WI38 (cell line): ENCODE data around the gene NKRF.

ENCODE experiments used
- H3K4me3 ChIP-seq: 2 replicates; pipeline ENCODE4 v1.5.1; 2011; ENCODE audit warnings: low read depth, mild to moderate bottlenecking, control low read depth, low read length
- CTCF ChIP-seq: IDR thresholded peaks from 2 replicates; pipeline ENCODE4 v1.5.1; 2012; ENCODE audit warnings: low read depth, mild to moderate bottlenecking, control low read depth, low read length

NKRF gene

GRCh38 chrX:119549327-119550016 lies 56.8 kb downstream of the NKRF start:
- TF ChIP-seq CTCF, result no peak
- no peak overlapping the region for H3K4me3 ChIP-seq

GRCh38 chrX:119541188-119541587 lies 65.0 kb downstream of the NKRF start:
- no peak for TF ChIP-seq CTCF
- H3K4me3 ChIP-seq, result no peak overlapping the region

- no peak for TF ChIP-seq CTCF
- H3K4me3 ChIP-seq, result no peak overlapping the region
These were observed 66.4 kb downstream of the NKRF start for GRCh38 chrX:119539872-119540271.
